Measurements from ENCODE around the gene ZNF502. TPM values are rescaled to one million over a fixed set of nuclear protein-coding genes. Genes with fewer than 3 reads are reported as not detected.
A peak's percentile ranks its signal among the peaks of the same experiment; 100 is the strongest.

Gene ZNF502
- total RNA-seq, 1 donor from 2014 or later = 2.6 TPM

DNA sequence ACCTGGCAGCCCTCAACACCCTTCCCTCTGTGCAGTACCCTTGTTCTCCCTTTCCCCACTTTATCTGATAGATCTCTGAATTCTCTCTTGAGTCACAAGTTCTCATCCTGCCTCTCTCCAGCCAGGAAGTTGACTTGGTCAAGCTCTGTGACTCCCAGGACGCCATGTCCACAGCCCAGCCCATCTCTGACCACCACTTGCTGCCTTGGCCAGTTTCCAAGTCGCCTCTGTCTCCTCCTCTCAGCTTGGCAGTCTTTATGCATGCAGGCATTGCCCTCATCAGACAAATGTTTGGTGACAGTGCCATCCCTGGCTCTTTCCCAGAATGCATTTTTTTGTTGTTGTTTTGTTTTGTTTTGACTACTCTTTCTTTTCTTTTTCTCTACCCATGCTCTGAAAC is 38.2 kb upstream of the ZNF502 start:
- Mint-ChIP-seq H3K27ac (ENCODE audit: unreplicated experiment) (peak overlapping the region; percentile 15), H3K4me3 (ENCODE audit: unreplicated experiment) (peak overlapping the region; percentile 12), H3K27me3 (ENCODE audit: unreplicated experiment) (peaks cover 1% of the 10 kb centered on the region), H3K9me3 (ENCODE audit: unreplicated experiment) (peaks cover 7% of the 10 kb centered on the region), H3K36me3 (ENCODE audit: low read depth, unreplicated experiment) (peaks cover 21% of the 10 kb centered on the region), H3K4me1 (ENCODE audit: unreplicated experiment) (peaks cover 12% of the 10 kb centered on the region)
- TF ChIP-seq, protein P1, sequence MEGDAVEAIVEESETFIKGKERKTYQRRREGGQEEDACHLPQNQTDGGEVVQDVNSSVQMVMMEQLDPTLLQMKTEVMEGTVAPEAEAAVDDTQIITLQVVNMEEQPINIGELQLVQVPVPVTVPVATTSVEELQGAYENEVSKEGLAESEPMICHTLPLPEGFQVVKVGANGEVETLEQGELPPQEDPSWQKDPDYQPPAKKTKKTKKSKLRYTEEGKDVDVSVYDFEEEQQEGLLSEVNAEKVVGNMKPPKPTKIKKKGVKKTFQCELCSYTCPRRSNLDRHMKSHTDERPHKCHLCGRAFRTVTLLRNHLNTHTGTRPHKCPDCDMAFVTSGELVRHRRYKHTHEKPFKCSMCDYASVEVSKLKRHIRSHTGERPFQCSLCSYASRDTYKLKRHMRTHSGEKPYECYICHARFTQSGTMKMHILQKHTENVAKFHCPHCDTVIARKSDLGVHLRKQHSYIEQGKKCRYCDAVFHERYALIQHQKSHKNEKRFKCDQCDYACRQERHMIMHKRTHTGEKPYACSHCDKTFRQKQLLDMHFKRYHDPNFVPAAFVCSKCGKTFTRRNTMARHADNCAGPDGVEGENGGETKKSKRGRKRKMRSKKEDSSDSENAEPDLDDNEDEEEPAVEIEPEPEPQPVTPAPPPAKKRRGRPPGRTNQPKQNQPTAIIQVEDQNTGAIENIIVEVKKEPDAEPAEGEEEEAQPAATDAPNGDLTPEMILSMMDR (IDR thresholded peaks at IDR 0.05; ENCODE audit: unreplicated experiment) = no peak
- DNase-seq (ENCODE audit: low spot score) = no peak

DNA sequence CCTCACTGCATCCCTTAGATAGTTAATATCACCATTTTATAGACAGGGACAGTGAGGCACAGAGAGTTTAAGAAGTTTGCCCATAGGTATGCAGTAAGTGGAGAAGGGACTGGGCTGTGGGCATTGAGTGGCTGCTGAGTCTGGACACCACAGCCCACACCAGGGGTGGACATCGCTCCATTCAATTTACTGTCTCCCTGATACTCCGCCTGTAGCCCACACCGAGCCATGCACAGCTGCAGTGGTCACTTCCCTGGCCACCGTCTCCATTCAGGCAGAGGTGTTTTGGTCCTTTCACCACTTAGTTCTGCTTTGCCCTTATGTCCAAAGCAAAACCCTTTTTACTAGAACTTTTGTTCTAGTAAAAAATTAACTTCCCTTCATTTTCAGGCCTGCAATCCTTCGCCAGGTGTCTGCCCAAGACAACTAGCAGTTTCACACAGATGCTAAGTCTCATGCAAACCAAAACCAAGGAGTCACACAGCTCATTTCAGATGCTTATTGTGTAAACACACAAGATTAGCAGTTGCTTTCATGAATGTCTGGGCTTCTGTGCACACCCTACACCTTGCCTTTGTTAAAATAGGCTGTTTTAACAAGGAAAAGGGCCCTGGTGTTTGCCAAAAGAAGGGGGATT is 33.9 kb upstream of the ZNF502 start:
- no peaks in the 10 kb centered on the region for H3K27me3 Mint-ChIP-seq (ENCODE audit: unreplicated experiment)
- H3K4me1 Mint-ChIP-seq (ENCODE audit: unreplicated experiment) = peaks cover 9% of the 10 kb centered on the region
- H3K9me3 Mint-ChIP-seq (ENCODE audit: unreplicated experiment) = no peaks in the 10 kb centered on the region
- DNase-seq (ENCODE audit: low spot score) = no peak
- TF ChIP-seq, protein P1 (IDR thresholded peaks at IDR 0.05; ENCODE audit: unreplicated experiment) = no peak
- peaks cover 29% of the 10 kb centered on the region for H3K36me3 Mint-ChIP-seq (ENCODE audit: low read depth, unreplicated experiment)
- no peak overlapping the region for H3K27ac Mint-ChIP-seq (ENCODE audit: unreplicated experiment)
- no peak overlapping the region for H3K4me3 Mint-ChIP-seq (ENCODE audit: unreplicated experiment)

DNA sequence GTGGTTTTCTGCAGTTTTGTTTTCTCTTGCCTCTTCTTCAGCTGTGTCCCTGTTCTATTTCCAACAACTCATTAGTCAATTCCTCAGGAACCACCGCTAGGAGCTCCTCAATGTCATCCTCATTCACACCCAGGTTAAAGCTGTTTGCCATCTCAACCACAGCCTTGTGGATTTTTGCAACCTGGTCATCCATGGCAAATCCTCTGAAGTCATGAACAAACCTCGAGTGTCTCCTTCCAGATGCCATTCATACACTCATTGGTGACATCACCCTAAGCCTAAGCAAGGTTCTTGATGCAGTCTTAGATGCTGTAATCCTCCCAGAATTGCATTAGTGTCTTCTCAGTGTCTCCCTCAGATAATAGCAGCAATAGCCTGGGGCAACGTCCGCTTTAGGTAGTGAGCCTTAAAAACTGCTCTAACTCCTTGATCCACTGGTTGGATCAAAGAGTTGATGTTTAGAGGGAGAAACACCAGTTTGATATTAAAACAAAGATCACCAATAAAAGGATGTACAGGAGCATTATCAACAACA is 31.5 kb upstream of the ZNF502 start:
- Mint-ChIP-seq H3K36me3 (ENCODE audit: low read depth, unreplicated experiment) (peaks cover 25% of the 10 kb centered on the region), H3K4me1 (ENCODE audit: unreplicated experiment) (peaks cover 3% of the 10 kb centered on the region), H3K27ac (ENCODE audit: unreplicated experiment) (no peak overlapping the region), H3K9me3 (ENCODE audit: unreplicated experiment) (no peaks in the 10 kb centered on the region), H3K4me3 (ENCODE audit: unreplicated experiment) (no peak overlapping the region), H3K27me3 (ENCODE audit: unreplicated experiment) (no peaks in the 10 kb centered on the region)
- TF ChIP-seq, protein P1 (IDR thresholded peaks at IDR 0.05; ENCODE audit: unreplicated experiment) = no peak
- no peak for DNase-seq (ENCODE audit: low spot score)

DNA sequence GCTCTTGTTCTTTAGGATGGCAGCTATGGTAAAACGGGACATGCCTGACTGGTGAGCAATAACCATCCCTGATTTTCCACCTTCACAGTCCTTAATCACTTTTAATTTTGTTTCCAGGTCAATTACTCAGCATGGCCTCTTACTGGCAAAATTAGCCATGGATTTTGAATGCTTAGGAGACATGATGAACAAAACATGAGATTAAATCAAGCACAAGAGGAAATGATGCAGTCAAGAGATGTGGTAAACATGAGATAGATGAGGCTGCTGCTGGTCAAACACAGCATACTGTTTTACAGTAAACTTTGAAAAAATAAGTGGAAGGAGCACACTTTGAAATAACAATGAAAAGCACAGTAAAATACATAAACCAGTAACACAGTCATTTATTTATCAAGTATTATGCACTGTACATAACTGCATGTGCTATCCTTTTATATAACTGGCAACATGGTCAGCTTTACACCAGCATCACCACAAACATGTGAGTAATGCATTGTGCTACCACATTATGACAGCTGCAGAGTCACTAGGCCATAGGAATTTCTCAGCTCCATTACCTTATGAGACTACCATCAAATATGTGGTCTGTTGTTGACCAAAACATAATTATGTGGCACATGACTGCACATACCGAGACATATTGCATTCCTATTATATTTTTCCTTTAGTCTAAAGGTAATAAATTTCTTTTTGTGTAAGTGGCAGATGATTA is 30.1 kb upstream of the ZNF502 start:
- Mint-ChIP-seq H3K27ac (ENCODE audit: unreplicated experiment) (no peak overlapping the region), H3K36me3 (ENCODE audit: low read depth, unreplicated experiment) (peaks cover 25% of the 10 kb centered on the region)

More for the DNA sequence above, 30.1 kb upstream of the ZNF502 start:
- no peak for DNase-seq (ENCODE audit: low spot score)
- TF ChIP-seq, protein P1 (IDR thresholded peaks at IDR 0.05; ENCODE audit: unreplicated experiment) = no peak
- Mint-ChIP-seq H3K4me1 (ENCODE audit: unreplicated experiment) (peaks cover 3% of the 10 kb centered on the region), H3K4me3 (ENCODE audit: unreplicated experiment) (no peak overlapping the region), H3K27me3 (ENCODE audit: unreplicated experiment) (no peaks in the 10 kb centered on the region), H3K9me3 (ENCODE audit: unreplicated experiment) (no peaks in the 10 kb centered on the region)
